Peyer's patch (tissue), 4 donors: ENCODE measurements around the gene GATM.

ENCODE experiments used
- POLR2A ChIP-seq, 2 donors: fragments of 450-650 bp; IDR thresholded peaks; one replicate each; pipeline ENCODE4 v1.5.1; 2017; ENCODE audit warnings: antibody characterized with exemption in 2 of 2, mild to moderate bottlenecking in 2 of 2, moderate library complexity in 2 of 2
- TF ChIP-seq, protein P1 (sequence below), 6 experiments: fragments of 450-650 bp in 4 of 6; fragments of 200-600 bp in 2 of 6; sonication (generic) in 1 of 6; IDR thresholded peaks; one replicate each; pipeline ENCODE4 v1.5.1; 2017 to 2019; ENCODE audit warnings: antibody characterized with exemption in 6 of 6, mild to moderate bottlenecking in 3 of 6, moderate library complexity in 1 of 6

GRCh38 chr15:45401665-45402161 lies 23.4 kb upstream of the GATM start:
- TF ChIP-seq, protein P1, sequence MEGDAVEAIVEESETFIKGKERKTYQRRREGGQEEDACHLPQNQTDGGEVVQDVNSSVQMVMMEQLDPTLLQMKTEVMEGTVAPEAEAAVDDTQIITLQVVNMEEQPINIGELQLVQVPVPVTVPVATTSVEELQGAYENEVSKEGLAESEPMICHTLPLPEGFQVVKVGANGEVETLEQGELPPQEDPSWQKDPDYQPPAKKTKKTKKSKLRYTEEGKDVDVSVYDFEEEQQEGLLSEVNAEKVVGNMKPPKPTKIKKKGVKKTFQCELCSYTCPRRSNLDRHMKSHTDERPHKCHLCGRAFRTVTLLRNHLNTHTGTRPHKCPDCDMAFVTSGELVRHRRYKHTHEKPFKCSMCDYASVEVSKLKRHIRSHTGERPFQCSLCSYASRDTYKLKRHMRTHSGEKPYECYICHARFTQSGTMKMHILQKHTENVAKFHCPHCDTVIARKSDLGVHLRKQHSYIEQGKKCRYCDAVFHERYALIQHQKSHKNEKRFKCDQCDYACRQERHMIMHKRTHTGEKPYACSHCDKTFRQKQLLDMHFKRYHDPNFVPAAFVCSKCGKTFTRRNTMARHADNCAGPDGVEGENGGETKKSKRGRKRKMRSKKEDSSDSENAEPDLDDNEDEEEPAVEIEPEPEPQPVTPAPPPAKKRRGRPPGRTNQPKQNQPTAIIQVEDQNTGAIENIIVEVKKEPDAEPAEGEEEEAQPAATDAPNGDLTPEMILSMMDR (IDR thresholded peaks at IDR 0.05) = no peak
- TF ChIP-seq POLR2A (IDR thresholded peaks at IDR 0.05) = no peak
